HL-60 (cell line): ENCODE measurements around the gene ADGRL3.

Source experiments
- TF ChIP-seq, protein P1 (sequence below): IDR thresholded peaks from 2 replicates; pipeline ENCODE4 v1.6.1; 2012; ENCODE audit warnings: low read depth; ENCODE audit not compliant: insufficient replicate concordance
- TF ChIP-seq, protein P2 (sequence below): IDR thresholded peaks from one replicate; pipeline ENCODE4 v1.5.1; 2011; ENCODE audit warnings: low read length, control low read depth, inconsistent platforms; ENCODE audit not compliant: insufficient read depth

DNA sequence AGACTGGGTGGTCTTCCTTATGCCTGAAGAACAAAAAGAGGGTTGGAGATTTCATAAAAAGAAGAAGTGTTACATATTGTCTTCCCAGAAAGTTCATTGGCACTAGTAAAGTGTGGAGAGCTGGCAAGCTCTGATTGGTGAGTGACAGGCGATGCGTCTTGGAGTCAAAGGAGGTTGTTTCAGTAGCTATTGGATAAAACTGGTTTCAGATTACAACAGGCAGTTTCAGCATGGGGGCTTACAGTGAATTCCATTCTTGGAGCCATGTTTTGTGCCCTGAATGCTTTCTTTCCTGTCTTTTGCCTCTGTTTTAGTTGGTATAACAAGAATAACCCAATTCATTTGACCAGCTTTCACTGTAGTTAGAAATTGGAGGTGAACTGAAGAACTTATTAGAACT lies 750.5 kb downstream of the ADGRL3 start:
- TF ChIP-seq, protein P1, sequence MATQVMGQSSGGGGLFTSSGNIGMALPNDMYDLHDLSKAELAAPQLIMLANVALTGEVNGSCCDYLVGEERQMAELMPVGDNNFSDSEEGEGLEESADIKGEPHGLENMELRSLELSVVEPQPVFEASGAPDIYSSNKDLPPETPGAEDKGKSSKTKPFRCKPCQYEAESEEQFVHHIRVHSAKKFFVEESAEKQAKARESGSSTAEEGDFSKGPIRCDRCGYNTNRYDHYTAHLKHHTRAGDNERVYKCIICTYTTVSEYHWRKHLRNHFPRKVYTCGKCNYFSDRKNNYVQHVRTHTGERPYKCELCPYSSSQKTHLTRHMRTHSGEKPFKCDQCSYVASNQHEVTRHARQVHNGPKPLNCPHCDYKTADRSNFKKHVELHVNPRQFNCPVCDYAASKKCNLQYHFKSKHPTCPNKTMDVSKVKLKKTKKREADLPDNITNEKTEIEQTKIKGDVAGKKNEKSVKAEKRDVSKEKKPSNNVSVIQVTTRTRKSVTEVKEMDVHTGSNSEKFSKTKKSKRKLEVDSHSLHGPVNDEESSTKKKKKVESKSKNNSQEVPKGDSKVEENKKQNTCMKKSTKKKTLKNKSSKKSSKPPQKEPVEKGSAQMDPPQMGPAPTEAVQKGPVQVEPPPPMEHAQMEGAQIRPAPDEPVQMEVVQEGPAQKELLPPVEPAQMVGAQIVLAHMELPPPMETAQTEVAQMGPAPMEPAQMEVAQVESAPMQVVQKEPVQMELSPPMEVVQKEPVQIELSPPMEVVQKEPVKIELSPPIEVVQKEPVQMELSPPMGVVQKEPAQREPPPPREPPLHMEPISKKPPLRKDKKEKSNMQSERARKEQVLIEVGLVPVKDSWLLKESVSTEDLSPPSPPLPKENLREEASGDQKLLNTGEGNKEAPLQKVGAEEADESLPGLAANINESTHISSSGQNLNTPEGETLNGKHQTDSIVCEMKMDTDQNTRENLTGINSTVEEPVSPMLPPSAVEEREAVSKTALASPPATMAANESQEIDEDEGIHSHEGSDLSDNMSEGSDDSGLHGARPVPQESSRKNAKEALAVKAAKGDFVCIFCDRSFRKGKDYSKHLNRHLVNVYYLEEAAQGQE, result no peak
- TF ChIP-seq, protein P2, sequence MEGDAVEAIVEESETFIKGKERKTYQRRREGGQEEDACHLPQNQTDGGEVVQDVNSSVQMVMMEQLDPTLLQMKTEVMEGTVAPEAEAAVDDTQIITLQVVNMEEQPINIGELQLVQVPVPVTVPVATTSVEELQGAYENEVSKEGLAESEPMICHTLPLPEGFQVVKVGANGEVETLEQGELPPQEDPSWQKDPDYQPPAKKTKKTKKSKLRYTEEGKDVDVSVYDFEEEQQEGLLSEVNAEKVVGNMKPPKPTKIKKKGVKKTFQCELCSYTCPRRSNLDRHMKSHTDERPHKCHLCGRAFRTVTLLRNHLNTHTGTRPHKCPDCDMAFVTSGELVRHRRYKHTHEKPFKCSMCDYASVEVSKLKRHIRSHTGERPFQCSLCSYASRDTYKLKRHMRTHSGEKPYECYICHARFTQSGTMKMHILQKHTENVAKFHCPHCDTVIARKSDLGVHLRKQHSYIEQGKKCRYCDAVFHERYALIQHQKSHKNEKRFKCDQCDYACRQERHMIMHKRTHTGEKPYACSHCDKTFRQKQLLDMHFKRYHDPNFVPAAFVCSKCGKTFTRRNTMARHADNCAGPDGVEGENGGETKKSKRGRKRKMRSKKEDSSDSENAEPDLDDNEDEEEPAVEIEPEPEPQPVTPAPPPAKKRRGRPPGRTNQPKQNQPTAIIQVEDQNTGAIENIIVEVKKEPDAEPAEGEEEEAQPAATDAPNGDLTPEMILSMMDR, result no peak
